ENCODE data around the gene DPP10. TPM values are rescaled to one million over a fixed set of nuclear protein-coding genes. Genes with fewer than 3 reads are reported as not detected.

DPP10 gene
- total RNA-seq, 2 donors from 2014 or later = not detected

GRCh38 chr2:115034801-115035200 is 592.4 kb downstream of the DPP10 start:
- Histone ChIP-seq H3K4me1 (ENCODE audit: control insufficient read depth in 1 of 2, low read depth in 2 of 2) (no peaks in the 10 kb centered on the region), H3K9me3 (no peaks in the 10 kb centered on the region), H3K27ac (no peak overlapping the region), H3K27me3 (replicated peaks; ENCODE audit: insufficient read depth) (no peaks in the 10 kb centered on the region), H3K4me3 (no peak overlapping the region), H3K36me3 (no peaks in the 10 kb centered on the region)
- TF ChIP-seq CTCF (IDR thresholded peaks at IDR 0.05) = no peak
- ATAC-seq (ENCODE audit: insufficient number of reproducible peaks, low FRiP score, low read depth) = no peak
- no peak for DNase-seq (ENCODE audit: low spot score)

GRCh38 chr2:115036818-115037217 is 594.4 kb downstream of the DPP10 start:
- no peak for DNase-seq (ENCODE audit: low spot score)
- H3K27me3 ChIP-seq (replicated peaks; ENCODE audit: insufficient read depth) = no peaks in the 10 kb centered on the region
- no peak overlapping the region for H3K27ac ChIP-seq
- H3K4me1 ChIP-seq (ENCODE audit: control insufficient read depth in 1 of 2, low read depth in 2 of 2) = no peaks in the 10 kb centered on the region
- ATAC-seq (ENCODE audit: insufficient number of reproducible peaks, low FRiP score, low read depth) = no peak
- no peak overlapping the region for H3K4me3 ChIP-seq
- H3K9me3 ChIP-seq = no peaks in the 10 kb centered on the region
- no peaks in the 10 kb centered on the region for H3K36me3 ChIP-seq
- TF ChIP-seq CTCF (IDR thresholded peaks at IDR 0.05) = no peak

GRCh38 chr2:115057473-115057872 is 615.0 kb downstream of the DPP10 start:
- no peak overlapping the region for H3K4me3 ChIP-seq
- no peaks in the 10 kb centered on the region for H3K36me3 ChIP-seq
- ATAC-seq (ENCODE audit: insufficient number of reproducible peaks, low FRiP score, low read depth) = no peak
- H3K27ac ChIP-seq = no peak overlapping the region
- H3K27me3 ChIP-seq (replicated peaks; ENCODE audit: insufficient read depth) = no peaks in the 10 kb centered on the region
- H3K9me3 ChIP-seq = no peaks in the 10 kb centered on the region
- DNase-seq (ENCODE audit: low spot score) = no peak
- no peaks in the 10 kb centered on the region for H3K4me1 ChIP-seq (ENCODE audit: control insufficient read depth in 1 of 2, low read depth in 2 of 2)
- TF ChIP-seq CTCF (IDR thresholded peaks at IDR 0.05) = no peak

GRCh38 chr2:115070002-115070401 is 627.6 kb downstream of the DPP10 start:
- Histone ChIP-seq H3K9me3 (no peaks in the 10 kb centered on the region), H3K4me1 (ENCODE audit: control insufficient read depth in 1 of 2, low read depth in 2 of 2) (no peaks in the 10 kb centered on the region), H3K27me3 (replicated peaks; ENCODE audit: insufficient read depth) (no peaks in the 10 kb centered on the region), H3K4me3 (no peak overlapping the region), H3K36me3 (no peaks in the 10 kb centered on the region), H3K27ac (no peak overlapping the region)
- DNase-seq (ENCODE audit: low spot score) (no peak), ATAC-seq (ENCODE audit: insufficient number of reproducible peaks, low FRiP score, low read depth) (no peak)
- no peak for TF ChIP-seq CTCF (IDR thresholded peaks at IDR 0.05)

- Histone ChIP-seq H3K27ac (no peak overlapping the region), H3K27me3 (replicated peaks; ENCODE audit: insufficient read depth) (no peaks in the 10 kb centered on the region), H3K36me3 (no peaks in the 10 kb centered on the region), H3K4me3 (no peak overlapping the region), H3K9me3 (no peaks in the 10 kb centered on the region), H3K4me1 (ENCODE audit: control insufficient read depth in 1 of 2, low read depth in 2 of 2) (no peaks in the 10 kb centered on the region)
- ATAC-seq (ENCODE audit: insufficient number of reproducible peaks, low FRiP score, low read depth) (no peak), DNase-seq (ENCODE audit: low spot score) (no peak)
- no peak for TF ChIP-seq CTCF (IDR thresholded peaks at IDR 0.05)
Measured at GRCh38 chr2:115071534-115071933, 629.1 kb downstream of the DPP10 start.
